OCI-LY1 (cell line): Measurements from ENCODE around the gene EVA1C.

Experiments
- CTCF ChIP-seq: fragments of 200-600 bp; sonication (generic), shearing (Covaris generic); IDR thresholded peaks from 2 replicates; pipeline ENCODE4 v1.5.1; 2017; ENCODE audit warnings: mild to moderate bottlenecking, antibody characterized with exemption, low read length, moderate library complexity, mixed read lengths
- EZH2 ChIP-seq: fragments of 200-600 bp; sonication (generic), shearing (Covaris generic); IDR thresholded peaks from 2 replicates; pipeline ENCODE4 v1.8.0; 2017; ENCODE audit warnings: borderline replicate concordance, mixed run types, mild to moderate bottlenecking, antibody characterized with exemption, low read length, moderate library complexity, mixed read lengths

- TF ChIP-seq CTCF (no peak), EZH2 (no peak)
Measured at GRCh38 chr21:32370998-32371766, 41.3 kb upstream of the EVA1C start.
